H1 (cell line): Measurements from ENCODE around the gene ARHGEF3. TPM values are rescaled to one million over a fixed set of nuclear protein-coding genes. Genes with fewer than 3 reads are reported as not detected.

Source experiments
- CEBPB ChIP-seq: IDR thresholded peaks from 2 replicates; pipeline ENCODE4 v1.6.1; 2012; ENCODE audit warnings: low read depth, low read length
- CHD1 ChIP-seq: IDR thresholded peaks from 2 replicates; pipeline ENCODE4 v1.6.1; 2012; ENCODE audit warnings: low read depth, low read length, improper control_type of control experiment
- EGR1 ChIP-seq: IDR thresholded peaks from 2 replicates; pipeline ENCODE4 v1.6.1; 2011; ENCODE audit warnings: low read depth, low read length, borderline replicate concordance
- EP300 ChIP-seq, 2 experiments: IDR thresholded peaks; 1 replicate in 1 of 2; 2 replicates in 1 of 2; pipeline ENCODE4 v1.6.1; 2011 to 2012; ENCODE audit warnings: low read depth in 2 of 2, low read length in 2 of 2, mild to moderate bottlenecking in 2 of 2, borderline replicate concordance in 1 of 2, inconsistent platforms in 1 of 2, moderate library complexity in 1 of 2
- KDM5A ChIP-seq: fragments of 200-600 bp; IDR thresholded peaks from 2 replicates; pipeline ENCODE4 v1.7.1; 2012; ENCODE audit warnings: mild to moderate bottlenecking, low read length, inconsistent platforms, mixed read lengths
- SAP30 ChIP-seq: fragments of 300-600 bp; sonication (generic); IDR thresholded peaks from 2 replicates; pipeline ENCODE4 v1.7.1; 2012; ENCODE audit warnings: low read length, moderate library complexity, mild to moderate bottlenecking, inconsistent platforms; ENCODE audit not compliant: insufficient read depth, insufficient replicate concordance
- SIN3A ChIP-seq, 2 experiments: IDR thresholded peaks in 1 of 2; conservative IDR thresholded peaks in 1 of 2; 2 replicates each; pipeline ENCODE4 v1.6.1; 2011 to 2012; ENCODE audit warnings: low read length in 2 of 2, improper control_type of control experiment in 1 of 2, low read depth in 1 of 2, mild to moderate bottlenecking in 1 of 2
- polyA plus RNA-seq, 7 experiments: library from polyadenylated mRNA; depleted of rRNA in 3 of 7; stranded (reverse) in 5 of 7; unstranded in 2 of 7; fragments of >200 nt in 5 of 7; fragments of 200-250 nt in 2 of 7; gene quantifications; 1 replicate in 5 of 7; 2 replicates in 1 of 7; 4 replicates in 1 of 7; pipeline versions ENCODE4 v1.2.1 to v1.2.3, GENCODE V29; 2011 to 2013; ENCODE audit warnings: missing spikeins in 2 of 7, mixed read lengths in 2 of 7
- total RNA-seq: library from RNA; stranded (reverse); fragmentation: NEBNext Ultra II Directional; extraction: Animal tissue kit (Norgen Biotek cat#: 25700); gene quantifications from 2 replicates; pipeline ENCODE4 v1.2.1, GENCODE V29; 2021

The ARHGEF3 gene
- total and polyA plus RNA-seq, 2 of the 8 experiments (the other 6 are each of a cell fraction or from before 2014, with no cell fraction given) = 2.8 to 6.0 TPM

GRCh38 chr3:56837196-56837955 is 35.6 kb upstream of the ARHGEF3 start (continued):
- no peak for TF ChIP-seq CHD1
- TF ChIP-seq SIN3A (conservative IDR thresholded peaks at IDR 0.05 in 1 of 2, IDR thresholded peaks at IDR 0.05 in 1 of 2; ENCODE audit: low read depth in 1 of 2, low read length in 2 of 2) = no peak
- no peak for TF ChIP-seq SAP30
- no peak for TF ChIP-seq CEBPB
- no peak for TF ChIP-seq KDM5A
- no peak for TF ChIP-seq EP300 (IDR thresholded peaks at IDR 0.05; ENCODE audit: borderline replicate concordance in 1 of 2, low read depth in 2 of 2, low read length in 2 of 2)
- TF ChIP-seq EGR1 = no peak
- TF ChIP-seq, all 59 proteins: peak for 0
